Left colon (tissue), 2 donors: Measurements from ENCODE around the gene THADA. TPM values are rescaled to one million over a fixed set of nuclear protein-coding genes. Genes with fewer than 3 reads are reported as not detected.
"Not testable (repeated sequence)": the region's sequence is repeated elsewhere in the genome, so short reads cannot be mapped to it uniquely, and the experiment has no call there.

ENCODE experiments used
- ATAC-seq: fragments of 200-7000 bp; cut with Tn5 transposase; one replicate; pipeline ENCODE4 v1.9.1; 2020; ENCODE audit warnings: mild to moderate bottlenecking, moderate library complexity
- DNase-seq, 2 donors: peaks; one replicate each; pipeline ENCODE4 v3.0.0-alpha.2; 2020
- intact Hi-C, 2 donors: fragments of 100-400 bp; cut with DNase I in 1 of 2; cut with micrococcal nuclease in 1 of 2; formaldehyde crosslinking; loops; one replicate each; pipeline versions ENCODE4 v1.11.2 to v1.14.0; 2022; cut with DNase I, micrococcal nuclease
- total RNA-seq, 2 donors: library from RNA; stranded (reverse); fragmentation: NEBNext Ultra II Directional; extraction: Animal tissue kit (Norgen Biotek cat#: 25700); gene quantifications; one replicate each; pipeline ENCODE4 v1.2.1, GENCODE V29; 2021
- donor health status: DM: no; HTN: no; CAD: no.
- donor health status: DM: yes; HTN: yes; CAD: no.

THADA gene
- total RNA-seq, 2 donors from 2014 or later, result 18.7 to 20.3 TPM

DNA sequence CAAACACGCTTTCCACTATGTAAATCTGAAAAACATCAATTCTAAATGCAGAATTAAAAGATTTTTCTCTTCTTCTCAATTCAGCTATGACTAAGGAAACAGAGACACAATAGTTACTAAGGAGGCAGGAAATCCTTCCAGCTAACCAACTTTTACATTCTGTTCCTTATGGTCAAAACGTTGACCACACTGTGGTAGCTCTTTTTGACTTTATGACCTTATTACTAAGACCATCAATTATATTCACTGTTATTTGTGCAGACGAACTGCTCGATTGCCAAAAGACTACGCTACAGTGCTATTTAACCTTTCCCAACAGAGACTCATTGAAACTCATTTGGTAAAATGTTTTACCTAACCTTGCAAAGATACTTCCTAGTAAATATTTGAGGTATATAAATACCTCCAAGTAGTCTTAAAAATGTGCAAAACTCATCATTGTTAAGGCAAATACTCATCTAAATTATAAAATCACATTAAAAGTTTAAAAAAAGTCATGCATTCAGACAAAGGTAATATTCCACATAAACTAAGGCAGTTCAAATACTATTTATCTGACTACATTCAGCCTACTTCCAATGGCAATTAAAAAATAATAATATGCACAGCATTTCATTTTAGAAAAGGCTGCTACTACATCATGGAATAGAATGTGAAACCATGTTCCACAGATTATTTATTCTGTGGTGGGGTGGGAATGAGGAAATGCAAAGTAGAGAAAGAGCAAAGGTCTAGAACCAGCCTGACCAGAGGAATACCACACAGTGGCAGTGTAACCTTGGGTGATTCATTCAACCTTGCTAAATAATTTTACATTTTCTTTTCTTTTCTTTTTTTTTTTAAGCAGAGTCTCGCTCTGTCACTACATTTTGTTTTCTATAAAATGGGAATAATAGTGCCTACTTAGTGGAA lies 139.9 kb downstream of the THADA start:
- intact Hi-C loops, result no loop called here
- ATAC-seq, result peak; percentile 97
- DNase-seq, result no peak

DNA sequence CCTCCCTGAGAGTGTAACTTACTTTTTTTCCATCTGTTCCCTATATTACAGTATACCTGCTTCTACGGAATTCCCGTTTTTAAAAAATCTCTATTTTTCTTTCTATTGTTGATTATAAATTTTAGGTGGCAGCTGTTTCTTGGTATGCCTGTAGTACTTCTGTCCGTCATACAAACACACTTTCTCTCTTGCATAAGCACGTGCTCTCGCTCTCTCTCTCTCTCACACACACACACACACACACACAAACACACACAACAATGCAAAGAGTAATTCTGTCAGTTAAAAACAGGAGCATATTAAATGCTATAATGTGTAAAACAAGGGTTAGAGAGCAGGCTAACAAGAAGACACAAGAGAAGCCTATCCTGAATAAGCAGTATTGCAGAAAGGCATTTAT lies 140.5 kb downstream of the THADA start:
- DNase-seq, result no peak
- no peak for ATAC-seq
- intact Hi-C loops, result no loop called here

DNA sequence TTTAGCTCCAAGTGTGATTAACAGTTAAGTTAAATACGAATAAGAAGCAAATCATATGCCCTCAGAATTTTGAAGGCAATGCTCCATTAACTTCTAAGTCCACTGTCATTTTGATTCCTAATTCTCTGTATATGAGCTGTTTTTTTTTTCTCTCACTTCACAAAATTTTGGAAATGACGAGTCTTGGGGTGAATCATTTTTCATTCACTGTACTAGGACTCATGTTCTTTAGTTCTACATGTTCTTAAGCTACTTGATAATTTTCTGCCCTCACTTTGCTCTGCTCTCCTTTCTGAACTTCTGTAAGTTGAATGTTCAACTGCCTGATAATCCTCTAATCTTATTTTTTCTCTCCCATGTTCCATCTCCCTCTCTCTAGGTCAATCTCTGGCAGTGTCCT lies 141.0 kb downstream of the THADA start:
- DNase-seq, result no peak
- intact Hi-C loops, result no loop called here
- no peak for ATAC-seq

DNA sequence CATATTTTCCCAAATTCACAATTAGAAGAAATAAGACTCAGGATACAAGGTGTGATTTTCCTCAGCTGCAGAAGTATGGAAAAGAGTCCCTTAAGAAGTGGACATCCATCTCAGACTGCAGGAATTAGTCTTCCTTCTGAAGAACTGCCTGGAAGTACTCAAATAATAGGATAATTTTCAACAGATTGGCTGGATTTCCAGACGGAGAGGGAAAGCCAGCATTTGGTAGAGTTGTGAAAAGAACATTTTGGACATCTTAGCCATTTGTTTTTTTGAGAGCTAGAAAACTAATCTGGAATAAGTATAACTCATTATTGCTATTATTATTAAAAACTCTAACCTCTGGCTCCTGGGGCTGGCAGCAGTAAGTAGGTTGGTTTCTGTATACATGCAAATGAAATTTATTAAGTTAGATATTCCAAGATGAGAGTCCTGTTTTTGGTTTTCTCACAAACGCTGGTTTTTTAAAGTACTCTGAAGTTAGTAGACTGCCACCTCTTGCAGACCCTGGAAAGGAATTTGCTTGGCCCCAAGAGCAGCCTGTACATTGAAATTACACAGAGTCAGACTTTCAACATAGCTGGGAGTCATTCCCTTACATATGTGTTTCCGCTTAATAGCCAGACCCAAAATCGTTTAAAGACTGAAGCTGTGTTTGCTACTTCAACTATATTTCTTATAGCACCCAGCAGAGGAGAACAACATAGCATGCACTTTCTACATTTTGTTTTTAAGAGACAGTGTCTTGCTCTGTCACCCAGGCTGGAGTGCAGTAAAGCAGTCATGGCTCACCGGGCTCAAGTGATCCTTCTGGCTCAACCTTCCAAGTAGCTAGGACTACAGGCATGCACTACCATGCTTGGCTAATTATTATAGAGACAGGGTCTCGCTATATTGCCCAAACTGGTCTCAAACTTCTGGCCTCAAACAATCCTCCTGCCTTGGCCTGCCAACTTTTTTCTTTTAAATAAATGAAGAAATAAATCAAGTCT lies 142.4 kb downstream of the THADA start:
- intact Hi-C loops, result no loop called here
- no peak for ATAC-seq

DNA sequence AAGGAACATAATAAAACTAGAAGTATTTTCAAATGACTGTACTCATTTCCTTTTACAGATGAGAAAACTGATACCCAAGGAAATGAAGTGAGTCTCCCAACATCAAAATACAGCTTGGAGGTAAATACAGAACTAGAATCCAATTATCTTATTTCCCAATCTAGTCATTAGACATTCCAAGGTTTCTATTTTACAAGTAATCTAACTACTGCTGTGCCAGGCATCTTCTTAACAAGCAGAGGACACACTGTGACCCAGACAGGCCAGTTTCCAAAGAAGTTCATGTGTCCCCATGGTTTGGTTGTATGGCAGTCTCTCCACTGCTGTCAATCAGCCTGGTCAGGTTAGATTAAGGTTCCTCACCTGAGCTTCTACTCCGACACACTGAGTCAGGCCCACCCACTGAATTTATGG lies 143.5 kb downstream of the THADA start:
- DNase-seq (no peak), ATAC-seq (no peak)
- intact Hi-C loops, result no loop called here

More for the DNA sequence above, 142.4 kb downstream of the THADA start:
- no peak for DNase-seq

DNA sequence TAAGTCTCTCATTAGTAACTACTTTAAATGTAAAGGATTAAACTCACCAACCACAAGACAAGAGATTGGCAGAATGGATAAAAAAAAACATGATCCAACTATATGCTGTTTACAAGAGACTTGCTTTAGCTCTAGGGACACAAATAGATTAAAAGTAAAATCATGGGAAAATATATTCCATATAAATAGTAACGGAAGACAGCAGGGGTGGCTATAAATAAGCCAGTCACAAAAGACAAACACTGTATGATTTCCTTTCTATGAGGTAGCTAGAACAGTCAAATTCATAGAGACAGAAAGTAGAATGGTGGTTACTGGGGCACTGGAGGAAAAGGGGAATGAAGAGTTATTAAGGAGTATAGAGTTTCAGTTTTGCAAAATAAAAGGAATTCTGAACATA lies 145.2 kb downstream of the THADA start:
- ATAC-seq (no peak), DNase-seq (no peak)
- intact Hi-C loops, result no loop called here

DNA sequence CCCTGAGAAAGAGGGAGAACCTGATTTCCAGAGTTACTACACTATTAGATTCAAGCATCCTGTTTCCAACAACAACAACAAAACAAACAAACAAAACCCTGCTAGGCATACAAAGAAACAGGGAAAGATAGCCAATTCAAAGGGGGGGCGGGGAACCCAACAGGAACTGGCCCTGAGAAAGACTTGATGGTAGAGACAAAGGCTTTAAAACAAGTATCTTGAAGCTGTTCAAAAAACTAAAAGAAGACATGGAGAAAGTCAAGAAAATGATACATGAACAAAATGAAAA lies 147.1 kb downstream of the THADA start:
- intact Hi-C loops, result no loop called here
- no peak for DNase-seq
- ATAC-seq, result no peak

DNA sequence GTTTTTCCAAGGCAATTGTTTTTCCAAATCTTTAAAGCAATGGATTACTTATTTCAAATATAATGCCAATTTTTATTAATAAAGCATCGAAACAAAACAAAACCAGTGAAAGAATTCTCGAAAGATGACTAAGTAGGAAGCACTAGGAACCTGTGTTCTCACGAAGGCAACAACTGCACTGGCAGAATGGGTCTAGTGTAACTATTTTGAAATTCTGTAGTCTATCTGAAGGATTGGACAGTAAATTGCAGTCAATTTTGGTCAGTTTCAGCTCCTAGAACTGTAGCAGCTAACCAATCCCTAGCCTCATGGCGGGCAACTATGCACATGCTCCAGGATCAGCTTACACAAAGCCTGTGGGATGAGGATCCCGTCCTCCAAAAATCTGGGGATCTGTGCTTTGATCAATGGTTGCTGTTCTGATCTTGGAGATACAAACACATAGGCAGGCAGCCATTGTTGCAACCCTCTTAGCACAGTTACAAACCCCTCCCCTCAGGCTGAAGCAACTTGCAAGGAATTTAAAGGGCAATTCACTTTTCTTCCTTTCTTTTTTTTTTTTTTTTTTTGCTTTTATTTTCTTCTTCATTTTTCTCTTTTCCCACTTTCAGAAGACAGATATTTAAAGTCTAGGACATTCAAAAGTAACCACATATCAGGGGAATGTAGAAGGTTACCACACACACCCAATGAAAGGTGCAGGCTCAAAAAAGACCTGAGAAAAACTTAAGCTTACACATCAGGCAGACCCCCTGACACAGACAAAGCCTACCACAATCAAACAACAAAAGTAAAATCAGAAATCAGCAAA lies 147.6 kb downstream of the THADA start:
- intact Hi-C loops, result no loop called here
- ATAC-seq (no peak), DNase-seq (no peak)

DNA sequence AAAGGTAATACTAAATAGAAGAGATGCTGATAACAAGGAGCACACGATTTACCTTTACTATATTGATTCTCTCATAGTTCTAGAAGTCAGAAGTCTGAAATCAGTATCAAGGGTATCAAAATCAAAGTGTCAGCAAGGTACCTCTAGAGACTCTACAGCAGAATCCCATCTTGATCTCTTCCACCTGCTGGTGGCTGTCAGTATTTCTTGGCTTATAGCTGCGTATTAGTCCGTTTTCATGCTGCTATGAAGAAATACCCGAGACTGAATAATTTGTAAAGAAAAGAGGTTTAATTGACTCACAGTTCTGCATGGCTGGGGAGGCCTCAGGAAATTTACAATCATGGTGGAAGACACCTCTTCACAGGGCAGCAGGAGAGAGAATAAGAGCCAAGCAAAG lies 149.1 kb downstream of the THADA start:
- intact Hi-C loops, ATAC-seq, DNase-seq: not testable (repeated sequence)

DNA sequence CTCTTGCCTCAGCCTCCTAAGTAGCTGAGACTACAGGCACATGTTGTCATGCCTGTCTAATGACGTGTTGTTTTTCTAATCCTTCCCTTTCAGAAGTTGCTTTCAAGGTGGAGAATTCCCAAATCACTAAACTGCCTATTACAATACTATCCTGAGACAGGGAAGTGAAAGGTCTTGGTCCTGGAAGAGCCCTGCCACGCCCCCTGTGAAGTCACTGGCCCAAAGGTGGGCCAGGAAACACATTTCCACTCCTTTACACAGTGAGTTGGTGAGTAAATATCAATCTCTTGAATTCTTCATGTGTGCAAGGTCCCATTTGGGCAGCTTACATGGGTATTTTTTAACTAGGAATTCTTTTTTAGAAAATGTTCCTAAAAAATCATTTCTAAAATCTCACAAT lies 150.1 kb downstream of the THADA start:
- peak; percentile 72 for ATAC-seq
- intact Hi-C loops, result no loop called here

DNA sequence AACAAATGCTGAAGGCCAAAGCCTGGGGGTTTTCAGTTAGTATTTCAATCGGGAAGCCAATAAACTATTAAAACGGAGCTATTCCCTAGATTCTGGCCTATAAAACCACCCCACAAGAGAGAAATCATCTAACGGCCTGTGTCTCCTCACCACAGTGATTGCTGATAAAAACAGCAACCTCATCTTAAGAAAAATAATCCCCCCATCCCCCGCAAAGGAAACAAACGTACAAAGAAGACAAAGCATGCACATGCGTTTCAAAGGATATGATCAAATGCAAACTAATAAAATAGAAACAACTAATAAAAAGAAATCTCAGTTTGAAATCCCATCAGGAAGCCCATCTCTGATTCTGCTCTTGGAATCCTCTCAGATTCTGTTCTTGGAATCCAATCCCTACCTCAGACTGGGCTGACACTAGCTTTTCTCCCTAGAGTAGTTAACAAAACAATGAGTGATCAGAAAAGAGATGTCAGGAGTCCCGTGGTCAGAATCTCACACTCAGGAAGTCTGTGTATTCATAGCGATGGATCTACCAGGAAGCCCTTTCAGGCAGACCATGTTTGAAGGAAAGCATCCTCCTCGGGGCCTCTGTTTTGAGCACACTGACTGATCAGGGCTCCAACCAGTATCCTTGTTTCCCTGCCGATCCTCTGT lies 150.7 kb downstream of the THADA start:
- ATAC-seq, result no peak
- intact Hi-C loops, result no loop called here

More for the DNA sequence above, 150.1 kb downstream of the THADA start:
- DNase-seq, result no peak

DNA sequence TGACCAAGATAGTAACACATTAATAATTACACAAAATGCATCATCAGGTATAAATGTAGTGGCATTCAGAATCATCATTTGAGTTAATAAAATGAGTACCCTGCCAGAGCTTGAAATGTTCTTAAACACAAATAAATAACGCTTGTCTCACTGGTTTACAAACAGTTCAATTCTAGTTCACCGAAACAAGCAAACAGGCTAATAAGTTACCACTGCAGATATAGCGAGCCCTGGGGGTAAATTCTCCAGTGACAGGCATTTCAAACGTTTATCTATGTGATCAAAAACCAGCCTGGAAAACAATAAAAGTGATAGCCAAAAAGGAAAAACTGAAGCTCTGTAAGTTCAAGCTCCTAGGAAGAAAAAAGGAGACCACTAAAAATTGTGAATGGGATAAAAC lies 152.6 kb downstream of the THADA start:
- intact Hi-C loops, result no loop called here
- DNase-seq (no peak), ATAC-seq (no peak)

More for the DNA sequence above, 150.7 kb downstream of the THADA start:
- DNase-seq, result no peak

DNA sequence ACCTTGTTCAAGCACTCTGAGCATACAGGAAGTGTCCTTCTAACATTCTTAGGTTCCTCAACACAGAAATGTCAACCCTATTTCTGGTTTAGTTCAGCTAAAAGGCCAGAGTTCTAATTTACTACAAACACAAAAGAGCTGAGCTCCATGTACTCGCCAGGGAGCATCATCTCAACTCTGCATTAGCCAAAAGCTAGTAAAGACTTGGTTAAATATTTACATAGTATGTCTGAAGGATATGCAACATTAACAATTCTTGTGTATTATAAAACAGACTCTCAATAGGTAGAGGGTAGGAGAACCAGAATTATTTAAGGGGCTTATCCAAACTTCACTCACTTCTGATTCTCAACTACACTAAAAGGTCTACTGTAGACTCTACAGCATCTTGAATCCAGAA lies 154.6 kb downstream of the THADA start:
- intact Hi-C loops, result no loop called here
- DNase-seq (no peak), ATAC-seq (peak; percentile 54)

DNA sequence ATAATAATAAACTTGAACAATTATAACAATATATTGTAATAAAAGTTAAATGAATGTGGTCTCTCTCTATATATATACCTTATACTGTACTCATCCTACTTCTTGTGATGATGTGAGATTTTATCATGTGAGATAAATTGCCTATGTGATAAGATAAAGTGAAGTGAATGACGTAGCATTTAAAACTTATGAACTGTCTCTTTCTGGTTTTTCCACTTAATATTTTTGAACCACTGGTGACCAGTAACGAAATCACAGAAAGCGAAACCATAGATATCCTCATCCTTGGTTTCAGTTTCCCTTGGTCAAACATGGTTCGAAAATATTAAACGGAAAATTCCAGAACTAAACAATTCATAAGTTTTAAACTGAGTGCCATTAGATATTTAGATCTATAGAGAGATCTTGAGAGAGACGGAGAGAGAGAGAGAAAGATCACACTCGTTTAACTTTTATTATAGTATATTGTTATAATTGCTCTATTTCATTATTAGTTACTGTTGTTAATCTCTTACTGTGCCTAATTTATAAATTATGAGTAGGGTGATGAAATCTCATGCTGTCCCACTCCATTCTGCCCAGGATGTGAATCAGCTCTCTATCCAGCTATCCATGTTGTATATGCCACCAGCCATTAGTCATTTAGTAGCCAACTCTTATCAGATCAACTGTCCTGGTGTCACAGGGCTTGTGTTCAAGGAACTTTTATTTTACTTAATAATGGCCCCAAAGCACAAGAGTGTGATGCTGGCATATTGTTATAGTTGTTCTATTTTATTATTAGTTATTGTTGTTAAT lies 156.8 kb downstream of the THADA start:
- intact Hi-C loops, result no loop called here
- DNase-seq (no peak), ATAC-seq (no peak)

DNA sequence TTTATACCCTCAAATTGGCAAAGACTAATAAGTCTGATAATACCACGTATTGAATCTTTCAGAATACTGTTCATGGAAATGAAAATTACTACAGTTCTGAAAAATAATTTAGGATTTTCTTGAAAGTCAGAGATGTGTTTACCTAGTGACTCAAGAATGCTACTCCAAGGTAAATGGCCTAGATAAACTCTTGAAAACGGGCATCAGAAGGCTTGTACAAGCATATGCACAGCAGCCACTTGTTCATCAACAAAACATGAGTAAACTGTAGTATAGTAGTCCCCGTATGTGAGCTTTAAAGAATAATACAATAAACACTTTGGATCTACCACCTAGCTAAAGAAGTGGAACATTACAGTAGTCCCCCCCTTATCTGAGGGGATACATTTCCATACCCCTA lies 157.5 kb downstream of the THADA start:
- DNase-seq (no peak), ATAC-seq (no peak)
- intact Hi-C loops, result no loop called here

DNA sequence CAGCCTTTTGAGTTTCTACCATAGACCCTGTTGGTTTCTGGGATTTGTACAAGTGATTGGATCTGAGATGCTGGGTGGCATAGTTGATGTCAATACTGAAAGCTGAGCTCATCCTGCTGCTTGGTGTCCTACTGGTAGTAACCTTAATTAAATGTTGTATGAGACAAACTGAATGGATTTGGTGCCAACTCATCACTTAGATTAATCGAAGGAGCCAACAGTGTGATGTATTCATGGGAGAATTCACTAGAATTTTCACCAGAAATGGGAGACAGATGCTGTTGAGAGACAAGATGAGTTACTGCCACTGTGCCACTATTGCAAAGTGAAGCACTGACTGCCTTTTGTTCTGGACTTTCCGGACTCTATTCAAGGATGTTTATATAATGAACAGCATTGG lies 158.5 kb downstream of the THADA start:
- DNase-seq (no peak), ATAC-seq (no peak)
- intact Hi-C loops, result no loop called here

DNA sequence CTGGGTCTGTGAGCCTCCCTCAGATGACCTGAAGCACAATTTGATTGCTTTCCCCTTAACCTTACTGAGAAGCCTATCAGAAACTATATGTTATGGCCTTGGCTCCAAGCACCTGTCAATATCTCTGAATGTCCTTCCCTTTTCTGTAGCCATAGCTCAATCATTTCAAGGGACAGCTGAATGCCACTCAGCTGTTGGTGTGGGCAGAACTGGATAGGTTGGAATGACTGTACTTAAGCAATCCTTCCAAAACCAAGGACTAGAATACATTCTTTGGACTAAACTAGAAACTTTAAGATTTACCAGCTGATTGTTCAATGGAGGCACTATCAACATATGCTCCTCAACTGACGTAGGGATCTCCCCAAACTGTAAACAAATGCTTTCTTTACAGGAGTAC lies 159.4 kb downstream of the THADA start:
- intact Hi-C loops, result no loop called here
- ATAC-seq, result no peak
- DNase-seq, result no peak

DNA sequence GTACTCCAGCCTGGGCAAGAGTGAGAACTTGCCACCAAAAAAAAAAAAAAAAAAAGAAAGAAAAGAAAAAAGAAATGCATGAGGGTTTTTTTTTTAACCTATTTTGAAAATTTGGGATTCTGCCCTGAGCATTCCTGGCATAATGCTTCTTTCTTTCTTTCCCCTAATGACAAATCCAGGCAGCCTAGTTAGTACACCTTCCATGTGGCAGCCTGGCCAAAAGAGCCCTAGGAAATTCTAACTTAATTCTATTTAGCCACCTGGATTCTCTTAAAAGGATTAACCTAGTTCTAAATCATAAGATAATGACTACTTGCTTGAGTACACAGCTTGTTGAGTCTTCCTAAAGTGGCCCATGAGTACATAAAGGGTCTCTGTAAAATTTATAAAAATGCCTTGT lies 160.1 kb downstream of the THADA start:
- ATAC-seq, result no peak
- intact Hi-C loops, result no loop called here
- DNase-seq, result no peak
